Measurements from ENCODE around the gene FKBP1B. TPM values are rescaled to one million over a fixed set of nuclear protein-coding genes. Genes with fewer than 3 reads are reported as not detected.
A peak's percentile ranks its signal among the peaks of the same experiment; 100 is the strongest.

Gene FKBP1B
- 10 to 100 TPM; 10.5 to 13.6 TPM for total RNA-seq
- polyA plus RNA-seq: 10 to 100 TPM; 13.0 to 19.0 TPM
- long read RNA-seq, donor 1, transcript FKBP1B-201 (4 exons, 952 nt): major isoform, 9 of 13 reads
- long read RNA-seq, donor 1, partial matches to known transcripts: 0 of 13 reads
- long read RNA-seq, donor 1, other reads (novel, unspliced or antisense): 0 of 13 reads
- long read RNA-seq, donor 2, partial matches to known transcripts: 0 of 3 reads
- long read RNA-seq, donor 2, other reads (novel, unspliced or antisense): 0 of 3 reads
- long read RNA-seq, donor 3, partial matches to known transcripts: 0 of 6 reads
- long read RNA-seq, donor 3, other reads (novel, unspliced or antisense): 0 of 6 reads
- long read RNA-seq, donor 4, partial matches to known transcripts: 0 of 6 reads
- long read RNA-seq, donor 4, other reads (novel, unspliced or antisense): 0 of 6 reads
- long read RNA-seq, donor 5, partial matches to known transcripts: 278 of 571 reads
- long read RNA-seq, donor 5, other reads (novel, unspliced or antisense): 286 of 571 reads

- ATAC-seq (ENCODE audit: insufficient read depth, low FRiP score): peak; percentile 50
- Histone ChIP-seq H3K9ac (ENCODE audit: insufficient read depth in 1 of 2, low read length in 2 of 2) (no peak within 1 kb of the TSS), H3K9me3 (ENCODE audit: control insufficient read depth in 4 of 4, insufficient read depth in 3 of 4, low read length in 3 of 4) (no peaks in the 10 kb centered on the region), H3K27ac (ENCODE audit: low read depth in 1 of 2, low read length in 1 of 2) (peak within 1 kb of the TSS in 1 of 2 donors; percentile 54), H3K4me1 (ENCODE audit: control insufficient read depth in 5 of 5, insufficient read depth in 5 of 5, low read length in 5 of 5) (peaks cover 0 to 22% (median 2%) of the 10 kb centered on the region in 5 donors), H3K4me3 (peak within 1 kb of the TSS; percentile 73), H3K27me3 (ENCODE audit: control insufficient read depth in 3 of 3, insufficient read depth in 3 of 3, low read length in 2 of 3) (no peaks in the 10 kb centered on the region), H3K36me3 (ENCODE audit: control insufficient read depth in 4 of 4, insufficient read depth in 4 of 4, low read length in 4 of 4) (no peaks in the 10 kb centered on the region)
- no peak for TF ChIP-seq CTCF (IDR thresholded peaks at IDR 0.05; ENCODE audit: control extremely low read depth, extremely low read depth)
- WGBS, 2 donors: 1% methylated on average over 41 to 52 of the region's 52 CpGs
- peak; percentile 47 to 66 (median 63) for DNase-seq
These were observed at the start of gene FKBP1B for GRCh38 chr2:24049485-24050021. TSS of gene FKBP1B (plus strand) at chr2:24049741. CDS start at chr2:24049850, 109 bp downstream.

- Histone ChIP-seq H3K9me3 (ENCODE audit: control insufficient read depth in 4 of 4, insufficient read depth in 3 of 4, low read length in 3 of 4) (peaks cover 0 to 7% (median 0%) of the 10 kb centered on the region in 4 donors), H3K27ac (ENCODE audit: low read depth in 1 of 2, low read length in 1 of 2) (no peak overlapping the region), H3K9ac (ENCODE audit: insufficient read depth in 1 of 2, low read length in 2 of 2) (no peak overlapping the region), H3K4me3 (no peak overlapping the region), H3K4me1 (ENCODE audit: control insufficient read depth in 5 of 5, insufficient read depth in 5 of 5, low read length in 5 of 5) (peaks cover 0 to 13% (median 0%) of the 10 kb centered on the region in 5 donors), H3K36me3 (ENCODE audit: control insufficient read depth in 4 of 4, insufficient read depth in 4 of 4, low read length in 4 of 4) (no peaks in the 10 kb centered on the region), H3K27me3 (ENCODE audit: control insufficient read depth in 3 of 3, insufficient read depth in 3 of 3, low read length in 2 of 3) (peaks cover 0 to 21% (median 7%) of the 10 kb centered on the region in 3 donors)
- DNase-seq: no peak
- ATAC-seq (ENCODE audit: insufficient read depth, low FRiP score): no peak
- no peak for TF ChIP-seq CTCF (IDR thresholded peaks at IDR 0.05; ENCODE audit: control extremely low read depth, extremely low read depth)
These were observed 41.8 kb upstream of the FKBP1B start for GRCh38 chr2:24007693-24008092.

- H3K27me3 ChIP-seq (ENCODE audit: control insufficient read depth in 3 of 3, insufficient read depth in 3 of 3, low read length in 2 of 3): peaks cover 0 to 21% (median 7%) of the 10 kb centered on the region in 3 donors
- no peak overlapping the region for H3K9ac ChIP-seq (ENCODE audit: insufficient read depth in 1 of 2, low read length in 2 of 2)
- H3K4me1 ChIP-seq (ENCODE audit: control insufficient read depth in 5 of 5, insufficient read depth in 5 of 5, low read length in 5 of 5): peaks cover 0 to 13% (median 0%) of the 10 kb centered on the region in 5 donors
- no peak overlapping the region for H3K27ac ChIP-seq (ENCODE audit: low read depth in 1 of 2, low read length in 1 of 2)
- H3K4me3 ChIP-seq: no peak overlapping the region
- H3K9me3 ChIP-seq (ENCODE audit: control insufficient read depth in 4 of 4, insufficient read depth in 3 of 4, low read length in 3 of 4): peaks cover 0 to 7% (median 0%) of the 10 kb centered on the region in 4 donors
- H3K36me3 ChIP-seq (ENCODE audit: control insufficient read depth in 4 of 4, insufficient read depth in 4 of 4, low read length in 4 of 4): no peaks in the 10 kb centered on the region
- ATAC-seq (ENCODE audit: insufficient read depth, low FRiP score) (no peak), DNase-seq (no peak)
- no peak for TF ChIP-seq CTCF (IDR thresholded peaks at IDR 0.05; ENCODE audit: control extremely low read depth, extremely low read depth)
- 83 to 92% methylated on average over 13 of the region's 13 CpGs for WGBS, 2 donors
These were observed 40.7 kb upstream of the FKBP1B start for GRCh38 chr2:24008672-24009366.

All from lung (tissue), 16 donors.